ENCODE data around the gene STRIP2.

The STRIP2 gene

DNA sequence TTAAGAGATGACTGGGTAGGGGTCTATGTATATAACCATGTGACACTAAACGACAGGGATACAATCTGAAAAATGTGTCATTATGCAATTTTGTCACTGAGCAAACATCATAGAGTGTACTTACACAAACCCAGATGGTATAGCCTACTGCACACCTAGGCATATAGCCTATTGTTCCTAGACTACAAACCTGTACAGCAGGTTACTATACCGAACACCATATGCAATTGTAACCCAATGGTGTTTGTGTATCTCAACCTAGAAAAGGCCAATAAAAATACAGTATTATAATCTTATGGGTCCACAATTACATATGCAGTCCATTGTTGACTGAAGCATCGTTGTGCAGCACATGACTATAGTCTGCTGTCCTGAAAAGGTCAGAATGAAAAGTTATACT, 22.9 kb downstream of the STRIP2 start:
- TF ChIP-seq RARB (CRISPR knock-in tag; IDR thresholded peaks at IDR 0.05) = no peak
- no peak for TF ChIP-seq CSDC2 (CRISPR knock-in tag; IDR thresholded peaks at IDR 0.05)
- no peak for TF ChIP-seq ZNF565 (CRISPR knock-in tag; conservative IDR thresholded peaks at IDR 0.05; ENCODE audit: low read depth)
- TF ChIP-seq BACH2 (CRISPR knock-in tag; IDR thresholded peaks at IDR 0.05; ENCODE audit: borderline replicate concordance) = no peak
- TF ChIP-seq, protein P1, sequence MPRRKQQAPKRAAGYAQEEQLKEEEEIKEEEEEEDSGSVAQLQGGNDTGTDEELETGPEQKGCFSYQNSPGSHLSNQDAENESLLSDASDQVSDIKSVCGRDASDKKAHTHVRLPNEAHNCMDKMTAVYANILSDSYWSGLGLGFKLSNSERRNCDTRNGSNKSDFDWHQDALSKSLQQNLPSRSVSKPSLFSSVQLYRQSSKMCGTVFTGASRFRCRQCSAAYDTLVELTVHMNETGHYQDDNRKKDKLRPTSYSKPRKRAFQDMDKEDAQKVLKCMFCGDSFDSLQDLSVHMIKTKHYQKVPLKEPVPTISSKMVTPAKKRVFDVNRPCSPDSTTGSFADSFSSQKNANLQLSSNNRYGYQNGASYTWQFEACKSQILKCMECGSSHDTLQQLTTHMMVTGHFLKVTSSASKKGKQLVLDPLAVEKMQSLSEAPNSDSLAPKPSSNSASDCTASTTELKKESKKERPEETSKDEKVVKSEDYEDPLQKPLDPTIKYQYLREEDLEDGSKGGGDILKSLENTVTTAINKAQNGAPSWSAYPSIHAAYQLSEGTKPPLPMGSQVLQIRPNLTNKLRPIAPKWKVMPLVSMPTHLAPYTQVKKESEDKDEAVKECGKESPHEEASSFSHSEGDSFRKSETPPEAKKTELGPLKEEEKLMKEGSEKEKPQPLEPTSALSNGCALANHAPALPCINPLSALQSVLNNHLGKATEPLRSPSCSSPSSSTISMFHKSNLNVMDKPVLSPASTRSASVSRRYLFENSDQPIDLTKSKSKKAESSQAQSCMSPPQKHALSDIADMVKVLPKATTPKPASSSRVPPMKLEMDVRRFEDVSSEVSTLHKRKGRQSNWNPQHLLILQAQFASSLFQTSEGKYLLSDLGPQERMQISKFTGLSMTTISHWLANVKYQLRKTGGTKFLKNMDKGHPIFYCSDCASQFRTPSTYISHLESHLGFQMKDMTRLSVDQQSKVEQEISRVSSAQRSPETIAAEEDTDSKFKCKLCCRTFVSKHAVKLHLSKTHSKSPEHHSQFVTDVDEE (CRISPR knock-in tag; IDR thresholded peaks at IDR 0.05) = no peak
- no peak for TF ChIP-seq ZNF70 (CRISPR knock-in tag; IDR thresholded peaks at IDR 0.05)
- TF ChIP-seq, protein P2, sequence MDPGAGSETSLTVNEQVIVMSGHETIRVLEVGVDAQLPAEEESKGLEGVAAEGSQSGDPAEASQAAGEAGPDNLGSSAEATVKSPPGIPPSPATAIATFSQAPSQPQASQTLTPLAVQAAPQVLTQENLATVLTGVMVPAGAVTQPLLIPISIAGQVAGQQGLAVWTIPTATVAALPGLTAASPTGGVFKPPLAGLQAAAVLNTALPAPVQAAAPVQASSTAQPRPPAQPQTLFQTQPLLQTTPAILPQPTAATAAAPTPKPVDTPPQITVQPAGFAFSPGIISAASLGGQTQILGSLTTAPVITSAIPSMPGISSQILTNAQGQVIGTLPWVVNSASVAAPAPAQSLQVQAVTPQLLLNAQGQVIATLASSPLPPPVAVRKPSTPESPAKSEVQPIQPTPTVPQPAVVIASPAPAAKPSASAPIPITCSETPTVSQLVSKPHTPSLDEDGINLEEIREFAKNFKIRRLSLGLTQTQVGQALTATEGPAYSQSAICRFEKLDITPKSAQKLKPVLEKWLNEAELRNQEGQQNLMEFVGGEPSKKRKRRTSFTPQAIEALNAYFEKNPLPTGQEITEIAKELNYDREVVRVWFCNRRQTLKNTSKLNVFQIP (CRISPR knock-in tag; IDR thresholded peaks at IDR 0.05; ENCODE audit: borderline replicate concordance, low read depth) = no peak
- TF ChIP-seq ZFP30 (CRISPR knock-in tag; IDR thresholded peaks at IDR 0.05) = no peak
- TF ChIP-seq, protein P3, sequence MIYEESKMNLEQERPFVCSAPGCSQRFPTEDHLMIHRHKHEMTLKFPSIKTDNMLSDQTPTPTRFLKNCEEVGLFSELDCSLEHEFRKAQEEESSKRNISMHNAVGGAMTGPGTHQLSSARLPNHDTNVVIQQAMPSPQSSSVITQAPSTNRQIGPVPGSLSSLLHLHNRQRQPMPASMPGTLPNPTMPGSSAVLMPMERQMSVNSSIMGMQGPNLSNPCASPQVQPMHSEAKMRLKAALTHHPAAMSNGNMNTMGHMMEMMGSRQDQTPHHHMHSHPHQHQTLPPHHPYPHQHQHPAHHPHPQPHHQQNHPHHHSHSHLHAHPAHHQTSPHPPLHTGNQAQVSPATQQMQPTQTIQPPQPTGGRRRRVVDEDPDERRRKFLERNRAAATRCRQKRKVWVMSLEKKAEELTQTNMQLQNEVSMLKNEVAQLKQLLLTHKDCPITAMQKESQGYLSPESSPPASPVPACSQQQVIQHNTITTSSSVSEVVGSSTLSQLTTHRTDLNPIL (CRISPR knock-in tag; IDR thresholded peaks at IDR 0.05; ENCODE audit: low read depth) = no peak
- TF ChIP-seq ESRRG (CRISPR knock-in tag; IDR thresholded peaks at IDR 0.05) = no peak
- no peak for TF ChIP-seq ZNF8 (CRISPR knock-in tag; IDR thresholded peaks at IDR 0.05)
- no peak for TF ChIP-seq TCF4 (CRISPR knock-in tag; IDR thresholded peaks at IDR 0.05; ENCODE audit: borderline replicate concordance)
- no peak for TF ChIP-seq GLIS3 (CRISPR knock-in tag; IDR thresholded peaks at IDR 0.05)
- no peak for TF ChIP-seq SNAI2 (CRISPR knock-in tag; IDR thresholded peaks at IDR 0.05)
- TF ChIP-seq ZFP3 (CRISPR knock-in tag; IDR thresholded peaks at IDR 0.05) = no peak
- no peak for ATAC-seq

DNA sequence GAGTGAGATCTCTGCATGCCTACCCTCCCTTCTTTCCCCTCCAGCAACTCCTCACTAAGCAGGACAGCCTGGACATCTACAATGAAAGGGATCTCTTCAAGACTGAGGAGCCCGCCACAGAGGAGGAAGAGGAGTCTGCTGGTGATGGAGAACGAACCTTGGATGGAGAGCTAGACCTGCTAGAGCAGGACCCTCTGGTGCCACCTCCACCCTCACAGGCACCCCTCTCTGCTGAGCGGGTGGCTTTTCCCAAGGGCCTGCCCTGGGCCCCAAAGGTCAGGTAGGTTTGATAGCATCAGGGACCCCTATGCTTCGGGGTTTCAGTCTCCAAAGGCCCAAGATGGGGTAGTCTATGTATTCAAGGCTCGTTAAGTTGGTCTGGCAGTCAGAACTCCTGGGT, 23.9 kb downstream of the STRIP2 start:
- TF ChIP-seq GLIS3 (CRISPR knock-in tag; IDR thresholded peaks at IDR 0.05) (no peak), ZFP3 (CRISPR knock-in tag; IDR thresholded peaks at IDR 0.05) (no peak), SNAI2 (CRISPR knock-in tag; IDR thresholded peaks at IDR 0.05) (no peak), ISL1 (CRISPR knock-in tag; IDR thresholded peaks at IDR 0.05) (no peak), ZNF70 (CRISPR knock-in tag; IDR thresholded peaks at IDR 0.05) (no peak), ESRRG (CRISPR knock-in tag; IDR thresholded peaks at IDR 0.05) (no peak), ZFP30 (CRISPR knock-in tag; IDR thresholded peaks at IDR 0.05) (no peak), CSDC2 (CRISPR knock-in tag; IDR thresholded peaks at IDR 0.05) (no peak), BACH2 (CRISPR knock-in tag; IDR thresholded peaks at IDR 0.05; ENCODE audit: borderline replicate concordance) (no peak), ARNTL (CRISPR knock-in tag; IDR thresholded peaks at IDR 0.05; ENCODE audit: borderline replicate concordance, low read depth) (no peak), PPARA (CRISPR knock-in tag; IDR thresholded peaks at IDR 0.05; ENCODE audit: borderline replicate concordance) (no peak), OSR1 (CRISPR knock-in tag; IDR thresholded peaks at IDR 0.05) (no peak)
- TF ChIP-seq, protein P3 (CRISPR knock-in tag; IDR thresholded peaks at IDR 0.05; ENCODE audit: low read depth) = no peak
- TF ChIP-seq, protein P4, sequence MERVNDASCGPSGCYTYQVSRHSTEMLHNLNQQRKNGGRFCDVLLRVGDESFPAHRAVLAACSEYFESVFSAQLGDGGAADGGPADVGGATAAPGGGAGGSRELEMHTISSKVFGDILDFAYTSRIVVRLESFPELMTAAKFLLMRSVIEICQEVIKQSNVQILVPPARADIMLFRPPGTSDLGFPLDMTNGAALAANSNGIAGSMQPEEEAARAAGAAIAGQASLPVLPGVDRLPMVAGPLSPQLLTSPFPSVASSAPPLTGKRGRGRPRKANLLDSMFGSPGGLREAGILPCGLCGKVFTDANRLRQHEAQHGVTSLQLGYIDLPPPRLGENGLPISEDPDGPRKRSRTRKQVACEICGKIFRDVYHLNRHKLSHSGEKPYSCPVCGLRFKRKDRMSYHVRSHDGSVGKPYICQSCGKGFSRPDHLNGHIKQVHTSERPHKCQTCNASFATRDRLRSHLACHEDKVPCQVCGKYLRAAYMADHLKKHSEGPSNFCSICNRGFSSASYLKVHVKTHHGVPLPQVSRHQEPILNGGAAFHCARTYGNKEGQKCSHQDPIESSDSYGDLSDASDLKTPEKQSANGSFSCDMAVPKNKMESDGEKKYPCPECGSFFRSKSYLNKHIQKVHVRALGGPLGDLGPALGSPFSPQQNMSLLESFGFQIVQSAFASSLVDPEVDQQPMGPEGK (CRISPR knock-in tag; IDR thresholded peaks at IDR 0.05; ENCODE audit: borderline replicate concordance) = no peak
- no peak for ATAC-seq

DNA sequence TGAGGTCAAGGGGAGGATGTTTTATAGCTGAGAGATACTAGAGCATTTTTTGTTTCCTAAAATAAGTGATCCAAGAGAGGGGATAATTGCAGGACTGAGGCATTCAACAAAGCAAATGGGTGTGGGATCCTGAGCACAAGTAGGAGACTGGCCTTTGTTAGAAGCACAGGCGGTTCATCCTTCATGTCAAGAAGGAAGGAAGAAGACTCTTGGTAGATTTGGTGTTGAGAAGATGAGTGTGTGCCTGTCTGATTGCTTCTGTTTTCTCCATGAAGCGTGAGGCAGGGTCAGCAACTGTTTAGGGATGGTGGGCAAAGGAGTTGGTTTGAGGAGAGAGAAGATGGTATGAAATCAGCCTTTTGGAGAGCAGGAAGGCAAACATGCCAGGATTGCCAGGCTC, 27.6 kb downstream of the STRIP2 start:
- no peak for TF ChIP-seq RARB (CRISPR knock-in tag; IDR thresholded peaks at IDR 0.05)
- ATAC-seq = no peak
